Thyroid gland (tissue), 4 donors: Measurements from ENCODE around the gene HSPA9. TPM values are rescaled to one million over a fixed set of nuclear protein-coding genes. Genes with fewer than 3 reads are reported as not detected.
A peak's percentile ranks its signal among the peaks of the same experiment; 100 is the strongest.

ENCODE experiments used
- DNase-seq, 2 donors: peaks; one replicate each; pipeline ENCODE4 v3.0.0-alpha.2; 2019
- H3K27ac ChIP-seq, 3 donors: fragments of 200-600 bp; sonication (generic); 1 replicate in 2 of 3; 2 replicates in 1 of 3; pipeline ENCODE4 v1.5.1; 2016 to 2019; ENCODE audit warnings: mild to moderate bottlenecking in 1 of 3, moderate library complexity in 1 of 3
- H3K27me3 ChIP-seq: fragments of 200-600 bp; sonication (generic); one replicate; pipeline ENCODE4 v1.5.1; 2019
- H3K36me3 ChIP-seq, 2 donors: fragments of 200-600 bp; sonication (generic); one replicate each; pipeline ENCODE4 v1.5.1; 2016 to 2019
- H3K4me1 ChIP-seq, 2 donors: fragments of 200-600 bp; sonication (generic); one replicate each; pipeline ENCODE4 v1.5.1; 2017 to 2019
- H3K4me3 ChIP-seq, 3 donors: fragments of 200-600 bp; sonication (generic); replicated peaks in 1 of 3; 1 replicate in 2 of 3; 2 replicates in 1 of 3; pipeline ENCODE4 v1.5.1; 2016; ENCODE audit warnings: mild to moderate bottlenecking in 1 of 3
- H3K9me3 ChIP-seq: fragments of 200-600 bp; sonication (generic); one replicate; pipeline ENCODE4 v1.5.1; 2017
- POLR2A ChIP-seq, 2 donors: fragments of 450-650 bp; IDR thresholded peaks; one replicate each; pipeline ENCODE4 v1.6.1; 2017; ENCODE audit warnings: antibody characterized with exemption in 2 of 2, mild to moderate bottlenecking in 2 of 2, moderate library complexity in 1 of 2
- WGBS, 2 donors: methylation state at CpG; one replicate each; pipeline ENCODE4 v1.1.5; 2017; 5-methylcytosine and 5-hydroxymethylcytosine counted together
- intact Hi-C: fragments of 100-400 bp; cut with DNase I; formaldehyde crosslinking; loops from one replicate; pipeline ENCODE4 v1.15.1; 2023
- total RNA-seq, 4 donors: library from RNA; depleted of rRNA; stranded (reverse); fragments of >200 nt; gene quantifications; one replicate each; pipeline ENCODE4 v1.2.3, GENCODE V29; 2016
- TF ChIP-seq, protein P1 (sequence below), 6 experiments: fragments of 200-600 bp in 3 of 6; fragments of 450-650 bp in 3 of 6; sonication (generic) in 3 of 6; IDR thresholded peaks; one replicate each; pipeline ENCODE4 v1.5.1; 2016 to 2019; ENCODE audit warnings: antibody characterized with exemption in 6 of 6, mild to moderate bottlenecking in 2 of 6, inconsistent platforms in 1 of 6, moderate library complexity in 1 of 6

HSPA9 gene
- total RNA-seq, 4 donors from 2014 or later, result 253 to 556 (median 406) TPM

GRCh38 chr5:138596105-138596881 is 21.1 kb upstream of the HSPA9 start:
- no peak for TF ChIP-seq POLR2A (IDR thresholded peaks at IDR 0.05)
- TF ChIP-seq, protein P1, sequence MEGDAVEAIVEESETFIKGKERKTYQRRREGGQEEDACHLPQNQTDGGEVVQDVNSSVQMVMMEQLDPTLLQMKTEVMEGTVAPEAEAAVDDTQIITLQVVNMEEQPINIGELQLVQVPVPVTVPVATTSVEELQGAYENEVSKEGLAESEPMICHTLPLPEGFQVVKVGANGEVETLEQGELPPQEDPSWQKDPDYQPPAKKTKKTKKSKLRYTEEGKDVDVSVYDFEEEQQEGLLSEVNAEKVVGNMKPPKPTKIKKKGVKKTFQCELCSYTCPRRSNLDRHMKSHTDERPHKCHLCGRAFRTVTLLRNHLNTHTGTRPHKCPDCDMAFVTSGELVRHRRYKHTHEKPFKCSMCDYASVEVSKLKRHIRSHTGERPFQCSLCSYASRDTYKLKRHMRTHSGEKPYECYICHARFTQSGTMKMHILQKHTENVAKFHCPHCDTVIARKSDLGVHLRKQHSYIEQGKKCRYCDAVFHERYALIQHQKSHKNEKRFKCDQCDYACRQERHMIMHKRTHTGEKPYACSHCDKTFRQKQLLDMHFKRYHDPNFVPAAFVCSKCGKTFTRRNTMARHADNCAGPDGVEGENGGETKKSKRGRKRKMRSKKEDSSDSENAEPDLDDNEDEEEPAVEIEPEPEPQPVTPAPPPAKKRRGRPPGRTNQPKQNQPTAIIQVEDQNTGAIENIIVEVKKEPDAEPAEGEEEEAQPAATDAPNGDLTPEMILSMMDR (IDR thresholded peaks at IDR 0.05), result no peak
- H3K4me1 ChIP-seq, result peaks cover 3 to 21% of the 10 kb centered on the region in 2 donors
- no peaks in the 10 kb centered on the region for H3K9me3 ChIP-seq
- no peak overlapping the region for H3K4me3 ChIP-seq
- no peak for DNase-seq
- WGBS, 2 donors, result 56 to 61% methylated on average over 6 of the region's 6 CpGs
- H3K36me3 ChIP-seq, result no peaks in the 10 kb centered on the region
- intact Hi-C loops, result no loop called here
- H3K27me3 ChIP-seq, result no peaks in the 10 kb centered on the region
- H3K27ac ChIP-seq, result no peak overlapping the region

GRCh38 chr5:138595180-138595795 is 20.1 kb upstream of the HSPA9 start:
- TF ChIP-seq, protein P1 (IDR thresholded peaks at IDR 0.05), result peak in 4 of 6 experiments; percentile 16 to 47 (median 41)
- no peak for TF ChIP-seq POLR2A (IDR thresholded peaks at IDR 0.05)
- intact Hi-C loops, result no loop called here
- H3K36me3 ChIP-seq, result no peaks in the 10 kb centered on the region
- H3K9me3 ChIP-seq, result no peaks in the 10 kb centered on the region
- peak; percentile 52 for DNase-seq
- peaks cover 3 to 20% of the 10 kb centered on the region in 2 donors for H3K4me1 ChIP-seq
- no peak overlapping the region for H3K4me3 ChIP-seq
- H3K27ac ChIP-seq, result no peak overlapping the region
- WGBS, 2 donors, result 74 to 85% methylated on average over 4 of the region's 4 CpGs
- no peaks in the 10 kb centered on the region for H3K27me3 ChIP-seq

DNA sequence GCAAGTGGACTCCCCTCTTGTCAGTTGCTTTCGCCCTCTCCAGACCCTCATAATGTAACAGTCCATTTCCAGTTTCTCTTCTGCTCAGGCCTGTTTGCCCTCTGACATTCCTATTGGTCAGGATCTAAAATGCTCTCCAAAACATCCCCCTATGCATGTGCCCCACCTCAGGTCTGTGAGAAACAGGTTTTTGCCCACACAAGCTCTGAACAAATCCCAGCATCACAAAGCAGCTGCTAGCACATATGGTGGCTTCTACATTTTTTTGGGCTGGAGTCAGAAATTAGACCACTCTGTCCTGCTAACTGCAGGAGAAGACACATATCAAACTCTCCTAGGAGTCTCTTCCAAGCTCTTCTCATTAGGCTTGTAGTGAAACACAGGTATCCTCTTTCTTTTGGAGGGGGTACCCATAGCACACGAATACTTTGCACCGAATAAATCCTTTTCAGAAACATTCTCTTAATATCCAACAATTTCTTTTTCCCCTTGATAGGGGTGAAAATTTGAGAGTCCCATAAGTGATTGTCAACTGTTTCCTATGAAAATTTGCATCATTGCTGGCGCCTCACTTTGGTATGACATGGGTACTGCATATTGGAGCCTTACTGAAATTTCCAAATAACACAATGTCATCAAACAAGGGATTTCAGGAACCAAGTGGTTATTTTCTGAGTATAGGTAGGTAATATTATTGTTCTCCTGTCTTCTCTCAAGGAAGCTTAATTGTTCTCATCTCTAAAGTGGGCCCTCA is 19.3 kb upstream of the HSPA9 start:
- Histone ChIP-seq H3K27ac (no peak overlapping the region), H3K9me3 (no peaks in the 10 kb centered on the region), H3K4me3 (no peak overlapping the region), H3K36me3 (no peaks in the 10 kb centered on the region), H3K4me1 (peaks cover 3 to 20% of the 10 kb centered on the region in 2 donors), H3K27me3 (no peaks in the 10 kb centered on the region)
- TF ChIP-seq, protein P1 (IDR thresholded peaks at IDR 0.05), result peak in 1 of 6 experiments; percentile 38
- TF ChIP-seq POLR2A (IDR thresholded peaks at IDR 0.05), result no peak
- no peak for DNase-seq
- 95 to 100% methylated on average over 4 of the region's 4 CpGs for WGBS, 2 donors
- intact Hi-C loops, result no loop called here

GRCh38 chr5:138588013-138588788 is 13.0 kb upstream of the HSPA9 start:
- DNase-seq, result no peak
- no peaks in the 10 kb centered on the region for H3K9me3 ChIP-seq
- H3K36me3 ChIP-seq, result no peaks in the 10 kb centered on the region
- intact Hi-C loops, result loop anchor here (10.0 kb wide), 2 partner anchors 157 to 677 kb away; no protein-coding TSS in a partner anchor
- TF ChIP-seq POLR2A (IDR thresholded peaks at IDR 0.05), result no peak
- TF ChIP-seq, protein P1 (IDR thresholded peaks at IDR 0.05), result no peak
- 89 to 93% methylated on average over 2 of the region's 2 CpGs for WGBS, 2 donors
- H3K4me3 ChIP-seq, result no peak overlapping the region
- no peak overlapping the region for H3K27ac ChIP-seq
- no peaks in the 10 kb centered on the region for H3K27me3 ChIP-seq
- H3K4me1 ChIP-seq, result peaks cover 10 to 14% of the 10 kb centered on the region in 2 donors
